GM18951 (cell line): Measurements from ENCODE around the gene LLGL1.

ENCODE experiments used
- POLR2A ChIP-seq: IDR thresholded peaks from 4 replicates; pipeline ENCODE4 v1.6.1; 2011; ENCODE audit warnings: mild to moderate bottlenecking; ENCODE audit not compliant: insufficient read length, insufficient read depth; ENCODE audit errors: extremely low read depth
- in situ Hi-C: fragments of 300-500 bp; cut with MboI; formaldehyde crosslinking; loops from one replicate; pipeline ENCODE4 v1.12.0; 2022; ENCODE audit warnings: low sequenced_read_pairs, mixed read lengths, inconsistent platforms; ENCODE audit not compliant: unreplicated experiment

Gene LLGL1

GRCh38 chr17:18185832-18186626, 39.4 kb upstream of the LLGL1 start:
- no peak for TF ChIP-seq POLR2A
- in situ Hi-C loops = no loop called here

DNA sequence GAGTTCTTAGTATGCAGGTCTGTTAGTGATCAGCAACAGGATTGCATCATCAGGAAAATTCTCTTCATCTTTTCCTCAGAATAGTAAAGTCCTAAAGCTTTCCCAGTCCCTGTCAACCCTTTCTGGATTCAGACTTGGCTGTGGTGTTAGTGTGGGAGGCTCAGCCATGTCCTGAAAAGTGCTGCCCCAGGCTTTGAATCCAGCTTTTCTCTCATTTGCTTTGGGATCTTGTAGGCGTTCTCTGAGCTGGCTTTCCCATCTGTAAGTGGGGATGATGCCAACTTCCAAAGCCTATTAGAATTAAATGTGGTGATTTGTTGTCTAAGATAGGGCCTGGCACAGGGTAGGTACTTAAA, 38.8 kb upstream of the LLGL1 start:
- in situ Hi-C loops = no loop called here
- TF ChIP-seq POLR2A = no peak

DNA sequence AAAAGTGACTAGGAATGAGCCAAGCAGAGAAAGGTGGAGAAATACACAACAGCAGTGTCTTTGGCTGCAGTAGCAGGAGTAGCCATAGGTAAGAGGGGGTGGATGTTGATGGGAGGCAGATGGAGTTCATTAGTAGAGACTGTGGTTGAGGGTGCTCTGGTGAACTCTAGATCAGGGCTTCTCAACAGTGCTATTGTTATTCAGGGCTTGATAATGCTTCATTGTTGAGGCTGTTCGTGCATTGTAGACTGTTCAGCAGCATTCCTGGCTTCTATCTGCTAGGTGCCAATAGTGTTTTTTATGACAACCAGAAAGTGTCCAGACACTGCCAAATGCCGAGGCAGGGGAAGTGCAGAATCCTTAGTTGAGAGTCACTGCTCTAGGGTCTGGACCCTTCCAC, 38.2 kb upstream of the LLGL1 start:
- in situ Hi-C loops = no loop called here

DNA sequence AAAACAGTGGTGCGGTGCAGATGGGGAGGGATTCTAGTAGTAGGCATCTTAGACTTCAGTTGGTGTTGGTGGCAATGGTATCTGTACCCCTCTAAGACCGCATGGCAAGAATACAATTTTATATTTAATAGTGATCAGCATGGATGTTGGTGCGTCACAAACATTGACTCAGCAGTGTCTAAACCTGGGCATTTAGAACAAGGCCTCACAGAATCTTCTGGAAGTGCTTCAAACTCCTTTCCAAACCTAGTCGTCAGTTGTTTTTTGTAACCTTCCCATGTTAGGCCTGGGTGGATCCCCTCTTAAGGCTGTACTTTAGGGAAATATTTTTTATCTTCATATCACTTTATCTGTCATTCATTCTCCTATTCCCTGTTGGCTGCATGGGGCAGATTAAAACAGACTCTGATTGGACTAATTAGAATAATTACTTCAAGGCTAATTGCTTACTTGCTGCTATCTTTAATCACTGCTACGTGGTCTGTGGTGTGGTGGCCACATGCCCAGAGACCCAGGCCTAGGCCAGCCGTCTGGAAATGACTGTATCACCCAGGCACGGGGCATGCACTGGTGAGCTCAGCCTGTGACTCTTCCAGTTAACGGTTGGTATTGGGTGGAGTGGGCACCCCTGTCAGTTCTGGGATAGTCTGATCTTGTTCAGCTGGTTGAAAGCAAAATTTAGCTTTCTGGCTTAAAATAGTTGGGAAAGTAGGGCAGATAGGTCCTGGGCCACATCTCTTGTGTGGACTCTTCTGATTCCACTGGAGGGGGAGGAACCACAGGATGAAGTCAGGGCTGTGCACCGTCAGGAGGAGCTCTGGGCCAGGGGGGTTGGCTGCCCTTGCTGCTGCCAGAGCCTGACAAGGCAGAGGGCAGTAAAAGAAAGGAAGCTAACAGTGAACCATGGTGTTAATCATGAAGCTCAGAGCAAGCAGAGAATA, 37.3 kb upstream of the LLGL1 start:
- TF ChIP-seq POLR2A = no peak
- in situ Hi-C loops = no loop called here

More for the DNA sequence above, 38.2 kb upstream of the LLGL1 start:
- TF ChIP-seq POLR2A = no peak

DNA sequence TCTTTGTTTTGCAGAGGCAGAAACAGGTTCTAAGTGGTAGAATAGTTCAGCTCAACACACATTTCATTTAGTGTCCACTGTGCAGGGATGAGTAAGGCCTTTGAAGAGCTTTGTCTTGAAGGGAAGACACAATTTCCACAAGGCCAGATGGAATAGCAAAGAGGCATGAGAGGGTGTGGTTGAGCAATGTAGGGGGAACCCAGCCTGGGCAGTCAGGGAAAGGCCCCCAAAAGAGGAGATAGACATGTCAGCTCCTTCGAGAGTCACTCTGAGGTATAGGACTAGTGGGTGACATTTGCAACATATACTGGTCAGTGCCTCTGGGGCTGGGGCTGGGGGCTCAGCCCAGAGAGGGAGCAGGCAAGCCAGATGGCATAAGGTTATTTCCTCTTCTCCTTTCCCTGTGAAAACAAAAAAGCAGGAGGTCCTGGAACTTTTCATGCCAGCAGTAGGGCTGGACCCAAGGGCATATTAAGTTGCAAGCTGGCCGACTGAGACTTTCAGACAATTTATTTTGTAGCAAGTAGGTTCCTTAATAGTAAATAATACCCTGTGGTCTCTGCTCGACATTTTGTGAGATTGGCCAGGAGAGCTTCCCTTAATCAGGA, 34.7 kb upstream of the LLGL1 start:
- in situ Hi-C loops = no loop called here

DNA sequence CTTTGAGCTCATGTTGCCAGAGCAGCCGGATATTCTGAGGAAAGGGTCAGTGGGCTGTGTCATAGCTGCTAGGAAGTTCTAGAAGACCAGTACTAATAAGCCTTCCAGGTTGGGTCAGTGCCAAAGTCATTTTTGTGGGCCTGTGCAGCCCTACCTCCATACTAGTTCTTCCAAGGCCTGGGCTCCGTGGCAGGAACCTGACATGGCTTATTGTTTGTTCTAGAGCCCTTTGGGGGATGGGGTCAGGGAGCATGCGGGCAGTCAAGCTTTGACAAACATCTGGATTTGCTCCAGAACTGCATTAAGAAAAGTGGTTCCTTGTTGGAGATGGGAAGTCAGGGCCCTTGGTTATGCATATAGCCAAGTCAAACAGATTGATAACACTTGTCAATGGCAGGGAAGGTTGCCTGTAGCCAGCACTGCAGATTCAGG, 34.2 kb upstream of the LLGL1 start:
- in situ Hi-C loops = no loop called here
- no peak for TF ChIP-seq POLR2A

More for the DNA sequence above, 34.7 kb upstream of the LLGL1 start:
- TF ChIP-seq POLR2A = no peak

DNA sequence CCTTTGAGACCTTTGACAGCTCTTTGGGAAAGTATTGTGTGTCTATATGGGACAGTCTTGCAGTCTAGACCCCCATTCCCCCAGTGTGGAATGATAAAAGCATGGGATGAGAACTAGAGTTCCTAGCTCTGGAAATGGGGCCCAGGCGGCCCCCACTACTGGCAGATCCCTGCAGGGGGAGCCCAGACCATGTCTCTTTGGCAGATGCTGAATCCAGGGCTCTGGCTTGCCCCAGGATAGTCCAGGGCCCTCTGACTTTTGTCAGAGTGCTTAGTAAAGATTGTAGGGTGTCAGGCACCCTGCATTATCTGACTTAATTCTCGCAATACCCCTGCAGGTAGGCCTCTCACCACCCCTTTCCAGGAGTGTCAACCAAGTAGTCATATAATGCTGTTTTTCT, 33.5 kb upstream of the LLGL1 start:
- in situ Hi-C loops = no loop called here
- TF ChIP-seq POLR2A = no peak

DNA sequence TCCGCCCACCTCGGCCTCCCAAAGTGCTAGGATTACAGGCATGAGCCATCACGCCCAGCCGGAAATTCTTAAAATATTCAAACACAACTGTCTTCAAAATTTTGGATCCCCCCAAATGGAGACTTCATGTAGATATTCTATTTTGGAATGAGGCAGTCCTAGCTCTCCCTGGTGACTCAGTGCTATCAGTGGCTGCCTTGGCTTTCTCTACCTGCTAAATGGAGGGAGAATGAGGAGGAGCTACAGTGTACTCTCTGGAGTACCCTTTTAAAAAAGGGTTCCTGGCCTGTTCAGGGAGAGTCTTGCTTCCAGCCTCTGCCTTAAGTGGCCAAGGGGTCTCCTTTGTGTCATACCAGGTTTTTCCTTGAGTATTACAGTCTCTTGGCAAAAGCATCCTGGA, 31.0 kb upstream of the LLGL1 start:
- no peak for TF ChIP-seq POLR2A
- in situ Hi-C loops = no loop called here

GRCh38 chr17:18194804-18195203, 30.6 kb upstream of the LLGL1 start:
- in situ Hi-C loops = no loop called here
- no peak for TF ChIP-seq POLR2A

- in situ Hi-C loops = no loop called here
- TF ChIP-seq POLR2A = no peak
Measured at GRCh38 chr17:18195246-18195645, 30.2 kb upstream of the LLGL1 start.

- in situ Hi-C loops = no loop called here
- TF ChIP-seq POLR2A = no peak
Measured at GRCh38 chr17:18197535-18198194, 27.8 kb upstream of the LLGL1 start.

GRCh38 chr17:18198530-18198929, 26.9 kb upstream of the LLGL1 start:
- no peak for TF ChIP-seq POLR2A
- in situ Hi-C loops = no loop called here

DNA sequence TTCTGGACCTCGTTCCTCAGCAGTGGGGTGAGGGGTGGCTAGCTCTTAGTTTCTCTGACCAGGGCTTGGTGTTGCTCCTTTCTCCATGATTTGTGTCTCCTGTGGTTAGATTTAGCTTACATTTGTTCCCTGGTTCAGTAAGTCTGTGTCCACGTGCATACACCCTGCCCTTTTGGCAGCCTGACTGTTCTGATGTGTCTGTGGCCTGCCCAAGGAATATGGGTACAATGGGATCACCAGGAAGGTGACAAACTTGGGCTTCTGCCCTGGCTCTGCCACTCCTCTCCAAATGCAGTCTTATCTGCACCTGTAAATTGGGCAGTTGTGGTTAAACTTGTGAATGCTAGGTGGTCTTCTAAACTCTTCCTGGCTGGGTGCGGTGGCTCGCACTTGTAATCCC, 24.3 kb upstream of the LLGL1 start:
- in situ Hi-C loops = no loop called here
- no peak for TF ChIP-seq POLR2A

- no peak for TF ChIP-seq POLR2A
- in situ Hi-C loops = no loop called here
Measured at GRCh38 chr17:18203308-18203707, 22.1 kb upstream of the LLGL1 start.
